NOMO-1 (cell line): ENCODE results near the gene KIF13A.
A peak's percentile ranks its signal among the peaks of the same experiment; 100 is the strongest.
"Not testable (repeated sequence)": the region's sequence is repeated elsewhere in the genome, so short reads cannot be mapped to it uniquely, and the experiment has no call there.

Experiments used
- DNase-seq, 2 experiments: peaks; one replicate each; lab custom pipeline; 2025; ENCODE audit not compliant: unreplicated experiment in 2 of 2; lab: John Stamatoyannopoulos, UW

The KIF13A gene

GRCh38 chr6:17905611-17906592 lies 81.5 kb downstream of the KIF13A start:
- DNase-seq, result no peak

GRCh38 chr6:17904491-17905120 lies 82.8 kb downstream of the KIF13A start:
- no peak for DNase-seq

- peak in 1 of 2 experiments; percentile 40 for DNase-seq
Observed at GRCh38 chr6:17902974-17903373, 84.5 kb downstream of the KIF13A start.

GRCh38 chr6:17901493-17901892 lies 85.9 kb downstream of the KIF13A start:
- no peak for DNase-seq

GRCh38 chr6:17900011-17900410 lies 87.4 kb downstream of the KIF13A start:
- DNase-seq, result no peak

- DNase-seq, result no peak
Observed at GRCh38 chr6:17899491-17899890, 87.9 kb downstream of the KIF13A start.

- DNase-seq, result no peak
Observed at GRCh38 chr6:17897681-17898080, 89.8 kb downstream of the KIF13A start.

- no peak for DNase-seq
Observed at GRCh38 chr6:17894905-17895304, 92.5 kb downstream of the KIF13A start.

- DNase-seq, result no peak
Observed at GRCh38 chr6:17894191-17894590, 93.2 kb downstream of the KIF13A start.

GRCh38 chr6:17892097-17892686 lies 95.2 kb downstream of the KIF13A start:
- peak; percentile 27 to 70 for DNase-seq

GRCh38 chr6:17890309-17890708 lies 97.1 kb downstream of the KIF13A start:
- DNase-seq, result no peak

- not testable (repeated sequence) for DNase-seq
Observed at GRCh38 chr6:17889777-17890176, 97.7 kb downstream of the KIF13A start.

GRCh38 chr6:17886891-17887290 lies 100.5 kb downstream of the KIF13A start:
- DNase-seq, result peak; percentile 19 to 22

- no peak for DNase-seq
Observed at GRCh38 chr6:17885889-17886576, 101.4 kb downstream of the KIF13A start.

- peak; percentile 48 to 82 for DNase-seq
Observed at GRCh38 chr6:17884498-17885478, 102.6 kb downstream of the KIF13A start.

GRCh38 chr6:17883665-17884497 lies 103.6 kb downstream of the KIF13A start:
- DNase-seq, result peak in 1 of 2 experiments; percentile 41

- DNase-seq, result no peak
Observed at GRCh38 chr6:17881085-17881858, 106.2 kb downstream of the KIF13A start.

GRCh38 chr6:17879184-17879583 lies 108.3 kb downstream of the KIF13A start:
- no peak for DNase-seq
